Fibroblast of skin of left biceps (primary cell): Measurements from ENCODE around the gene IFRD2.

Experiments
- DNase-seq, 2 experiments: peaks; one replicate each; pipeline ENCODE4 v3.0.0-alpha.2; 2013; ENCODE audit warnings: low read depth in 2 of 2

Gene IFRD2

GRCh38 chr3:50302095-50303012, 10.1 kb upstream of the IFRD2 start:
- DNase-seq: no peak

- no peak for DNase-seq
These were observed 8.5 kb upstream of the IFRD2 start for GRCh38 chr3:50300681-50301254.

GRCh38 chr3:50299929-50300680, 7.9 kb upstream of the IFRD2 start:
- DNase-seq: no peak

GRCh38 chr3:50299638-50299928, 7.4 kb upstream of the IFRD2 start:
- no peak for DNase-seq

GRCh38 chr3:50298836-50299637, 6.8 kb upstream of the IFRD2 start, which contains the start of the genes HYAL3 and NAA80:
Gene HYAL3, minus strand, starts transcription at chr3:50299405. Its CDS starts 3,803 bp downstream, at chr3:50295602.
Gene NAA80, minus strand, starts transcription at chr3:50299405. Its CDS starts 1,942 bp downstream, at chr3:50297463.
- DNase-seq: peak; percentile 98

- no peak for DNase-seq
These were observed 5.9 kb upstream of the IFRD2 start for GRCh38 chr3:50297896-50298725.

- DNase-seq: no peak
These were observed 5.2 kb upstream of the IFRD2 start for GRCh38 chr3:50297384-50297775.

GRCh38 chr3:50296721-50297383, 4.6 kb upstream of the IFRD2 start:
- no peak for DNase-seq

- DNase-seq: no peak
These were observed 3.6 kb upstream of the IFRD2 start for GRCh38 chr3:50295553-50296431.

- no peak for DNase-seq
These were observed 2.5 kb upstream of the IFRD2 start for GRCh38 chr3:50294492-50295403.

GRCh38 chr3:50294089-50294488, 1.9 kb upstream of the IFRD2 start:
- no peak for DNase-seq

- no peak for DNase-seq
These were observed 1.0 kb upstream of the IFRD2 start for GRCh38 chr3:50293079-50293801.

- DNase-seq: no peak
These were observed 2.0 kb downstream of the IFRD2 start for GRCh38 chr3:50290161-50290641.

- DNase-seq: no peak
These were observed 3.1 kb downstream of the IFRD2 start for GRCh38 chr3:50289130-50289529.

GRCh38 chr3:50288387-50289007, 3.7 kb downstream of the IFRD2 start:
- no peak for DNase-seq

- no peak for DNase-seq
These were observed 5.0 kb downstream of the IFRD2 start for GRCh38 chr3:50287262-50287661.
